HG03457 (cell line): Measurements from ENCODE around the gene NANOS1.
A peak's percentile ranks its signal among the peaks of the same experiment; 100 is the strongest.
"Not testable (repeated sequence)": the region's sequence is repeated elsewhere in the genome, so short reads cannot be mapped to it uniquely, and the experiment has no call there.

Source experiments
- ATAC-seq: cut with Tn5 transposase; IDR thresholded peaks from one replicate; pipeline ENCODE4 v1.9.1; 2021; ENCODE audit warnings: moderate number of reproducible peaks; ENCODE audit not compliant: unreplicated experiment

Gene NANOS1

GRCh38 chr10:119006451-119007210 is 22.9 kb upstream of the NANOS1 start:
- no peak for ATAC-seq

- ATAC-seq: no peak
These were observed 22.3 kb upstream of the NANOS1 start for GRCh38 chr10:119007211-119007574.

GRCh38 chr10:119020627-119020946 is 8.9 kb upstream of the NANOS1 start:
- no peak for ATAC-seq

- no peak for ATAC-seq
These were observed 6.5 kb upstream of the NANOS1 start for GRCh38 chr10:119022846-119023552.

GRCh38 chr10:119023553-119023868 is 6.0 kb upstream of the NANOS1 start:
- no peak for ATAC-seq

GRCh38 chr10:119024882-119025281 is 4.6 kb upstream of the NANOS1 start:
- ATAC-seq: no peak

- ATAC-seq: no peak
These were observed 4.2 kb upstream of the NANOS1 start for GRCh38 chr10:119025336-119025735.

- ATAC-seq: no peak
These were observed 3.7 kb upstream of the NANOS1 start for GRCh38 chr10:119025776-119026175.

- no peak for ATAC-seq
These were observed 3.0 kb upstream of the NANOS1 start for GRCh38 chr10:119026301-119027110.

- ATAC-seq: not testable (repeated sequence)
These were observed 1.0 kb upstream of the NANOS1 start for GRCh38 chr10:119028445-119028899.

- ATAC-seq: peak; percentile 58
These were observed 458 bp upstream of the NANOS1 start for GRCh38 chr10:119028900-119029612.

- ATAC-seq: peak; percentile 34
These were observed 1.1 kb downstream of the NANOS1 start for GRCh38 chr10:119030421-119031250.

GRCh38 chr10:119031496-119032059 is 2.1 kb downstream of the NANOS1 start:
- ATAC-seq: no peak

GRCh38 chr10:119039161-119039560 is 9.6 kb downstream of the NANOS1 start:
- no peak for ATAC-seq

GRCh38 chr10:119041326-119041725 is 11.8 kb downstream of the NANOS1 start:
- ATAC-seq: no peak

- no peak for ATAC-seq
These were observed 12.7 kb downstream of the NANOS1 start for GRCh38 chr10:119042169-119042568.

- ATAC-seq: no peak
These were observed 16.0 kb downstream of the NANOS1 start for GRCh38 chr10:119045561-119045960.

GRCh38 chr10:119049361-119049760 is 19.8 kb downstream of the NANOS1 start:
- no peak for ATAC-seq

GRCh38 chr10:119049777-119050176 is 20.3 kb downstream of the NANOS1 start:
- no peak for ATAC-seq

GRCh38 chr10:119051775-119052174 is 22.3 kb downstream of the NANOS1 start:
- ATAC-seq: no peak
